ENCODE data around the gene CGN. TPM values are rescaled to one million over a fixed set of nuclear protein-coding genes. Genes with fewer than 3 reads are reported as not detected.

CGN gene
- total RNA-seq, 5 donors from 2014 or later (not counting 1 experiment from before 2014, with no cell fraction given) = 0.37 to 1.3 (median 0.59) TPM

DNA sequence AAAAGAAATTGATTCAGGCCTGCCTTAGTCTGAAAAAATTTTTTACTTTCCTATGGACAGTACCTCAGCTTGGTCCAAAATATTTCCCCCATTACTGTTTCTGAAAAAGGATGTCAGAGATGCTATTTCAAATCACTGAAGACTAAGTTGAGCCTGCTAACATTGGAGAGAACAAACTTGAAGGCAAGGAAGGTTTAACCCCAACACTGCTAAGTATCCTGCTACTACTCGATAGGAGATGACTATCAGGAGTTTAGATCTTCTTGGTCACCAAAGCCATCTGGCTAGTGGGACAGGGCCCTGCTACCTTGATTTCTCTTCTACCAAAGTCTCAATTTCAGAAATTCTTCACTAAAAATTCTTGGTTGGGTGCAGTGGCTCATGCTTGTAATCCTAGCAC is 29.2 kb upstream of the CGN start:
- H3K27me3 Mint-ChIP-seq = peaks cover 0 to 1% of the 10 kb centered on the region in 2 donors
- CTCF ChIA-PET = interaction anchor here in 1 of 2 donors (0.7 kb wide), 1 partner anchor 57 kb away, joined by 5 read pairs; no protein-coding TSS in a partner anchor
- DNase-seq = no peak
- ATAC-seq (replicated peaks in 1 of 4) = no peak
- Histone ChIP-seq H3K9me3 (no peaks in the 10 kb centered on the region), H3K27ac (ENCODE audit: low read length) (no peak overlapping the region), H3K27me3 (replicated peaks in 1 of 2; ENCODE audit: control insufficient read depth in 2 of 2, extremely low read depth in 1 of 2, insufficient read depth in 2 of 2, low read length in 1 of 2) (no peaks in the 10 kb centered on the region), H3K4me3 (ENCODE audit: control insufficient read depth in 1 of 2, extremely low read depth in 1 of 2, low read length in 1 of 2) (no peak overlapping the region), H3K4me1 (ENCODE audit: control insufficient read depth in 1 of 2, extremely low read depth in 1 of 2, insufficient read depth in 2 of 2, low read length in 2 of 2) (no peaks in the 10 kb centered on the region), H3K36me3 (ENCODE audit: control insufficient read depth in 2 of 2, extremely low read depth in 1 of 2, insufficient read depth in 1 of 2, low read length in 1 of 2) (no peaks in the 10 kb centered on the region)
- H3K27ac Mint-ChIP-seq = no peak overlapping the region
- WGBS (ENCODE audit: insufficient coverage) = 100% methylated on average over 1 of the region's 1 CpG
- no peak overlapping the region for H3K4me3 Mint-ChIP-seq
- H3K9me3 Mint-ChIP-seq = no peaks in the 10 kb centered on the region
- H3K4me1 Mint-ChIP-seq = no peaks in the 10 kb centered on the region
- H3K36me3 Mint-ChIP-seq = no peaks in the 10 kb centered on the region
- POLR2A ChIA-PET = no interaction called here

DNA sequence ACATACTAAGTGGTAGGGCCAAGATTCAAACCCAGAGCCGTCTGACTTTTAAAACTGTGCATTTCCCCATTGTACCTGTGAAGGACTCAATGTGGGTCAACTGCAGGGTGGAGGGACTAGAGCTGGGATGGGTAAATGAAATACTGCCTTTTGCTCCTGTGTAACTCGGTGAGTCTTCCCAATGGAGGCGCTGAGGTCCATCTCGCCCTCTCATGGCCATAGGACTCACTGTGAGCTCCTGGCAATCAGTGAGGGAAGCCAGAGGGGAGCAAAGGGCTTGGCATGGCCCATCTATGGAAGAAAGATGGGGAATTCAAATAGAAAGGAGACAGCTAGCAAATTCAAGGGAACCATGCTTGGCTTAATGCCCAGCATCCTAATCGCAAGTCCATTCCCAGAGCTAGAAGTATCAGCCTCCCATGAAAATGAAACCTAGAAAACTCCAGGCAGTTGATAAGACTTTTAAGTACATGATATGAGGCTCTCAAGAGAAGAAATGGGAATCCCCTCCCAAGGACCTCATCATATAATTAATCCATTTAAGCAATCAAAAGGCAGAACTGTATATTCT is 25.4 kb upstream of the CGN start:
- no peak for ATAC-seq (replicated peaks in 1 of 4)
- Mint-ChIP-seq H3K4me3 (no peak overlapping the region), H3K27ac (no peak overlapping the region), H3K36me3 (no peaks in the 10 kb centered on the region), H3K27me3 (no peaks in the 10 kb centered on the region), H3K9me3 (no peaks in the 10 kb centered on the region), H3K4me1 (no peaks in the 10 kb centered on the region)
- CTCF ChIA-PET = no interaction called here
- 89% methylated on average over 4 of the region's 5 CpGs for WGBS (ENCODE audit: insufficient coverage)
- H3K4me3 ChIP-seq (ENCODE audit: control insufficient read depth in 1 of 2, extremely low read depth in 1 of 2, low read length in 1 of 2) = no peak overlapping the region
- no peaks in the 10 kb centered on the region for H3K9me3 ChIP-seq
- DNase-seq = no peak
- H3K27me3 ChIP-seq (replicated peaks in 1 of 2; ENCODE audit: control insufficient read depth in 2 of 2, extremely low read depth in 1 of 2, insufficient read depth in 2 of 2, low read length in 1 of 2) = no peaks in the 10 kb centered on the region
- H3K36me3 ChIP-seq (ENCODE audit: control insufficient read depth in 2 of 2, extremely low read depth in 1 of 2, insufficient read depth in 1 of 2, low read length in 1 of 2) = no peaks in the 10 kb centered on the region
- no peak overlapping the region for H3K27ac ChIP-seq (ENCODE audit: low read length)
- POLR2A ChIA-PET = no interaction called here
- H3K4me1 ChIP-seq (ENCODE audit: control insufficient read depth in 1 of 2, extremely low read depth in 1 of 2, insufficient read depth in 2 of 2, low read length in 2 of 2) = no peaks in the 10 kb centered on the region

DNA sequence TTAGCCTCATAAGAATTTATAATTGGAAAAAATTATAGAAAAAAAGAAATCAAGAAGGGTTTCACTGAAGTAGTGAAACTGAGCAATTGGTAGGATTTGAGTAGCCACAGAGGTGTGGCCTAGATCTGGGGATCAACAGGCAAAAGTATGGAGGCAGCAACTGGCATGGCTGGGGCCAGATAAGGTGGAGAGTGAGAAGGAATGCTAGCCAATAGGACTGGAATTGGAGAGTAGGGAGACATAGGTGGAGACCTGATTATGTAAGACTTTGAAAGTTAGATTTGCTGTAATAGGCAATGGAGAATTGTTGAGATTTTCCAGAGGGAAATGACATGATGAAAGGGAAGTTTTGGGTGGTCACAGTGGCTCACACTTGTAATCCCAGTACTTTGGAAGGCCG is 24.6 kb upstream of the CGN start:
- no peak for ATAC-seq (replicated peaks in 1 of 4)
- Mint-ChIP-seq H3K4me1 (no peaks in the 10 kb centered on the region), H3K36me3 (no peaks in the 10 kb centered on the region), H3K27me3 (no peaks in the 10 kb centered on the region), H3K4me3 (no peak overlapping the region), H3K9me3 (no peaks in the 10 kb centered on the region), H3K27ac (no peak overlapping the region)
- Histone ChIP-seq H3K27ac (ENCODE audit: low read length) (no peak overlapping the region), H3K27me3 (replicated peaks in 1 of 2; ENCODE audit: control insufficient read depth in 2 of 2, extremely low read depth in 1 of 2, insufficient read depth in 2 of 2, low read length in 1 of 2) (peaks cover 0 to under 1% of the 10 kb centered on the region in 2 experiments), H3K36me3 (ENCODE audit: control insufficient read depth in 2 of 2, extremely low read depth in 1 of 2, insufficient read depth in 1 of 2, low read length in 1 of 2) (no peaks in the 10 kb centered on the region), H3K4me3 (ENCODE audit: control insufficient read depth in 1 of 2, extremely low read depth in 1 of 2, low read length in 1 of 2) (no peak overlapping the region), H3K4me1 (ENCODE audit: control insufficient read depth in 1 of 2, extremely low read depth in 1 of 2, insufficient read depth in 2 of 2, low read length in 2 of 2) (no peaks in the 10 kb centered on the region), H3K9me3 (no peaks in the 10 kb centered on the region)
- WGBS (ENCODE audit: insufficient coverage) = 56% methylated on average over 1 of the region's 1 CpG
- no peak for DNase-seq
- ChIA-PET CTCF (no interaction called here), POLR2A (no interaction called here)

DNA sequence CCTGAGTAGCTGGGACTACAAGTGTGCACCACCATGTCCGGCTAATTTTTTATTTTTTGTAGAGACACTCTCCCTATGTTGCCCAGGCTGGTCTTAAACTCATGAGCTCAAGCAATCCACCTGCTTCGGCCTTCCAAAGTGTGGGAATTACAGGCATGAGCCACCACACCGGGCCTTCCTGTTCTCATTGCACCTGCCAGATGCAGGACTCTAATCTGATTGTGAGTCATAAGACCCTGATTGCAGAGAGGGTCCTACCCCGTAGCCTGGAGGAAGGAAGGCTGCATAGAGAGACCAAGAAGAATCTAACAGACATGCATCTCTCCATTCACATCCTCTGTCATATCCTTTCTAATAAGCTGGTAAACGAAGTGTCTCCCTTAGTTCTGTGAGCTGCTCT is 19.5 kb upstream of the CGN start:
- Mint-ChIP-seq H3K4me1 (peaks cover 0 to 2% (median 2%) of the 10 kb centered on the region in 3 donors), H3K27ac (no peak overlapping the region), H3K9me3 (no peaks in the 10 kb centered on the region), H3K36me3 (no peaks in the 10 kb centered on the region), H3K27me3 (no peaks in the 10 kb centered on the region), H3K4me3 (no peak overlapping the region)
- CTCF ChIA-PET = interaction anchor here in 1 of 2 donors (0.8 kb wide), 1 partner anchor 26 kb away, joined by 3 read pairs; no protein-coding TSS in a partner anchor
- WGBS (ENCODE audit: insufficient coverage) = 93% methylated on average over 3 of the region's 5 CpGs
- Histone ChIP-seq H3K27ac (ENCODE audit: low read length) (no peak overlapping the region), H3K4me1 (ENCODE audit: control insufficient read depth in 1 of 2, extremely low read depth in 1 of 2, insufficient read depth in 2 of 2, low read length in 2 of 2) (no peaks in the 10 kb centered on the region), H3K36me3 (ENCODE audit: control insufficient read depth in 2 of 2, extremely low read depth in 1 of 2, insufficient read depth in 1 of 2, low read length in 1 of 2) (no peaks in the 10 kb centered on the region), H3K9me3 (no peaks in the 10 kb centered on the region), H3K27me3 (replicated peaks in 1 of 2; ENCODE audit: control insufficient read depth in 2 of 2, extremely low read depth in 1 of 2, insufficient read depth in 2 of 2, low read length in 1 of 2) (peaks cover 0 to 2% of the 10 kb centered on the region in 2 experiments), H3K4me3 (ENCODE audit: control insufficient read depth in 1 of 2, extremely low read depth in 1 of 2, low read length in 1 of 2) (no peak overlapping the region)
- POLR2A ChIA-PET = no interaction called here
- DNase-seq = no peak
- ATAC-seq (replicated peaks in 1 of 4) = no peak

DNA sequence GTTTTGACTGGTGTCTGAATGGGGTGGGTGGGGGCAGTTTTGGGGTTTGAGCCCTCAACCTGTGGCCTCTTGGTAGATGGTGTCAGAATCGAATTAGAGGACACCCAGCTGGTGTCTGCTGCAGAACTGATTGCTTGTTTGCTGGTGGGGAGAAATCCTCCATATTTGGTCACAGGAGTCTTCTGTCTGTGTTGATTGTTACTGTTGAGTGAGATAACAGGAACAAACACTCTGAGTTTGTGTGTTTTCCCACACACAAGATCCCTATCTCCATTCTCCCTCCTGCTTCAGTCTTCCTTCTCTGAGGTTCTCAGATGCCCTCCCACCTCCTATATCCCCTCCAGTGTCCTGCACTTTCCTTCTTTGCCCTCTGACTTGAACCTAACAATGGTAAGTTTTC is 19.1 kb upstream of the CGN start:
- ATAC-seq (replicated peaks in 1 of 4) (no peak), DNase-seq (no peak)
- no peaks in the 10 kb centered on the region for H3K36me3 ChIP-seq (ENCODE audit: control insufficient read depth in 2 of 2, extremely low read depth in 1 of 2, insufficient read depth in 1 of 2, low read length in 1 of 2)
- ChIA-PET POLR2A (no interaction called here), CTCF (no interaction called here)
- Mint-ChIP-seq H3K4me3 (no peak overlapping the region), H3K27ac (no peak overlapping the region), H3K27me3 (no peaks in the 10 kb centered on the region), H3K4me1 (peaks cover 0 to 2% (median 2%) of the 10 kb centered on the region in 3 donors), H3K9me3 (no peaks in the 10 kb centered on the region), H3K36me3 (no peaks in the 10 kb centered on the region)
- H3K9me3 ChIP-seq = no peaks in the 10 kb centered on the region
- H3K27ac ChIP-seq (ENCODE audit: low read length) = no peak overlapping the region
- no CpG with 5 or more reads among the region's 1 CpG for WGBS (ENCODE audit: insufficient coverage)
- H3K27me3 ChIP-seq (replicated peaks in 1 of 2; ENCODE audit: control insufficient read depth in 2 of 2, extremely low read depth in 1 of 2, insufficient read depth in 2 of 2, low read length in 1 of 2) = peaks cover 0 to 2% of the 10 kb centered on the region in 2 experiments
- no peaks in the 10 kb centered on the region for H3K4me1 ChIP-seq (ENCODE audit: control insufficient read depth in 1 of 2, extremely low read depth in 1 of 2, insufficient read depth in 2 of 2, low read length in 2 of 2)
- no peak overlapping the region for H3K4me3 ChIP-seq (ENCODE audit: control insufficient read depth in 1 of 2, extremely low read depth in 1 of 2, low read length in 1 of 2)

DNA sequence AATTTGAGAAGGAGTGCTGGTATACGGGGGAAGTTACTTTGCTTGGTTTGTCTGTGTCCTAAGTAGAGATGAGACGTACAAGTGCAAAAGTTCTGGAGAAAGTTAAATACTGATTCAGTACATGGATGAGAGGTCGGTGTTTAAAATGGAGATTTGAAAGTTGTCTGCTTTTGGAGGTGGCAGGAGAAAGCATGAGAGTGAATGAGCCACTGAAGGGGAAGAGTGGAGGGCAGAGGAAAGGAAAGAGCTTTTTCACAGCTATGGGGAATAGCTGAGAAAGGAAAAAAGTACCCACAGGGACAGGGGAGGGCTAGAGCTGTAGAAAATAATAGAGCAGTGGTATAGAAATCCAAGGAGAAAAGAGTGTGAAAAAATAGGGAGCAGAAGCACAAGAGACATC is 18.1 kb upstream of the CGN start:
- Histone ChIP-seq H3K4me3 (ENCODE audit: control insufficient read depth in 1 of 2, extremely low read depth in 1 of 2, low read length in 1 of 2) (no peak overlapping the region), H3K27me3 (replicated peaks in 1 of 2; ENCODE audit: control insufficient read depth in 2 of 2, extremely low read depth in 1 of 2, insufficient read depth in 2 of 2, low read length in 1 of 2) (peaks cover 0 to 2% of the 10 kb centered on the region in 2 experiments), H3K27ac (ENCODE audit: low read length) (no peak overlapping the region), H3K9me3 (no peaks in the 10 kb centered on the region), H3K4me1 (ENCODE audit: control insufficient read depth in 1 of 2, extremely low read depth in 1 of 2, insufficient read depth in 2 of 2, low read length in 2 of 2) (no peaks in the 10 kb centered on the region), H3K36me3 (ENCODE audit: control insufficient read depth in 2 of 2, extremely low read depth in 1 of 2, insufficient read depth in 1 of 2, low read length in 1 of 2) (no peaks in the 10 kb centered on the region)
- H3K4me1 Mint-ChIP-seq = peaks cover 0 to 2% (median 2%) of the 10 kb centered on the region in 3 donors
- no peak for DNase-seq
- no peaks in the 10 kb centered on the region for H3K27me3 Mint-ChIP-seq
- 95% methylated on average over 3 of the region's 3 CpGs for WGBS (ENCODE audit: insufficient coverage)
- no peak overlapping the region for H3K4me3 Mint-ChIP-seq
- H3K9me3 Mint-ChIP-seq = no peaks in the 10 kb centered on the region
- CTCF ChIA-PET = no interaction called here
- no peak for ATAC-seq (replicated peaks in 1 of 4)
- POLR2A ChIA-PET = no interaction called here
- no peaks in the 10 kb centered on the region for H3K36me3 Mint-ChIP-seq
- H3K27ac Mint-ChIP-seq = no peak overlapping the region

All from T-cell (primary cell).